HG02970 (cell line): Measurements from ENCODE around the gene TRPT1.

Source experiments
- ATAC-seq: cut with Tn5 transposase; IDR thresholded peaks from one replicate; pipeline ENCODE4 v1.9.1; 2021; ENCODE audit warnings: mild to moderate bottlenecking, moderate library complexity, moderate number of reproducible peaks; ENCODE audit not compliant: unreplicated experiment, low FRiP score

Gene TRPT1

DNA sequence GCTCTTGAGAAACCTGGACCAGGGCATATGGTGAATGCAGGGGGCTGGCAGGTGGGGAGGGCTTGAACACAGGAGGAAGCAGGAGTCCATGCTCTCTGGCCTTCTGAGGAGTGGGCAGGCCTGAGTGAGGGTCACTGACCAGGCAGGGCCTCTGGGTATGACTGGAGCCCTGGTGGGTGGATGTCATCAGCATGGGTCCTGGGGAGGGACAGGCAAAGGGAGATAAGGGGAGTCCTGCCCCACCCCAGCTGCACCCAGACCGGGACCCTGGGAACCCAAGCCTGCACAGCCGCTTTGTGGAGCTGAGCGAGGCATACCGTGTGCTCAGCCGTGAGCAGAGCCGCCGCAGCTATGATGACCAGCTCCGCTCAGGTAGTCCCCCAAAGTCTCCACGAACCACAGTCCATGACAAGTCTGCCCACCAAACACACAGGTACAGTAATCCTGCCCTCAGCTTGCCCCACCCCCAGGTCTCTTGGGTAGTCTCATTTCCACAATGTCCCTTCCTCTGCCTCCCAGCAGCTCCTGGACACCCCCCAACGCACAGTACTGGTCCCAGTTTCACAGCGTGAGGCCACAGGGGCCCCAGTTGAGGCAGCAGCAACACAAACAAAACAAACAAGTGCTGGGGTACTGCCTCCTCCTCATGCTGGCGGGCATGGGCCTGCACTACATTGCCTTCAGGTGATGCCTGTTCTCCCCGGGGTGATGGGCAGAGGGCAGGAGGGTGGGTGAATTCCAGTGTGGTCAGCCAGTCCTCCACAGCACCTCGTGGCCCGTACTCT lies 6.4 kb upstream of the TRPT1 start:
- no peak for ATAC-seq

DNA sequence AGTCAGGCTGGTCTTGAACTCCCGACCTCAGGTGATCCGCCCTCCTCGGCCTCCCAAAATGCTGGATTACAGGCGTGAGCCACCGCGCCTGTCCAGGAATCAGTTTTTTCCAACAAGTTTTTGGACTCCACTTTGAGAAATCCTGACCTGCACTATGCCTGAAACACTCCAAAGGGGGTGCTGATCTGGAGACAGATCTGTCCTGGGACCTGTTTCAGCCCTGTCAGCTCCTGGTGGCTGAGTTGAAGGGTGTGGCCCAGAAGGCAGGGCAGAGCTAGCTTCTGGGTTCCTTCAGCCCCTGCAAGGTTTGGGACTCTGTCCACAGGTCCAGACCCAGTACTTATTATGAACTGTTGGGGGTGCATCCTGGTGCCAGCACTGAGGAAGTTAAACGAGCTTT lies 5.6 kb upstream of the TRPT1 start:
- no peak for ATAC-seq

DNA sequence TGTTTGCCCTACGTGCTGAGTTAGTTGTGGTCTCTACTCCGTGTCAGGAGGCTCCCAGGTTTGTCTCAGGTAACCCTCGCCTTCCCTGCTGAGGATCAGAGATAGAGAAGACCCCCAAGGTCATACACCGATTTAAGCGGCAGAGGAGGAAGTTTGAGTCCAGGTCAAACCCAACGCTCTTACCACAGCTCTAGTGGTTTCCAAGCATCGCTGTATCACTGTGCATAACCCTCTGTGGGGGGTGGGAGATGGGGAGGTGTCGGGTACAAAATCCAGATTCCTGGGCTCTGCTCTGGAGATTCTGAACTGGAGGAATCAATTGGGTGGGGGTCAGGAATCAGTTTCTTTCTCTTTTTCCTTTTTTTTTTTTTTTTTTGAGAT lies 5.0 kb upstream of the TRPT1 start:
- no peak for ATAC-seq

DNA sequence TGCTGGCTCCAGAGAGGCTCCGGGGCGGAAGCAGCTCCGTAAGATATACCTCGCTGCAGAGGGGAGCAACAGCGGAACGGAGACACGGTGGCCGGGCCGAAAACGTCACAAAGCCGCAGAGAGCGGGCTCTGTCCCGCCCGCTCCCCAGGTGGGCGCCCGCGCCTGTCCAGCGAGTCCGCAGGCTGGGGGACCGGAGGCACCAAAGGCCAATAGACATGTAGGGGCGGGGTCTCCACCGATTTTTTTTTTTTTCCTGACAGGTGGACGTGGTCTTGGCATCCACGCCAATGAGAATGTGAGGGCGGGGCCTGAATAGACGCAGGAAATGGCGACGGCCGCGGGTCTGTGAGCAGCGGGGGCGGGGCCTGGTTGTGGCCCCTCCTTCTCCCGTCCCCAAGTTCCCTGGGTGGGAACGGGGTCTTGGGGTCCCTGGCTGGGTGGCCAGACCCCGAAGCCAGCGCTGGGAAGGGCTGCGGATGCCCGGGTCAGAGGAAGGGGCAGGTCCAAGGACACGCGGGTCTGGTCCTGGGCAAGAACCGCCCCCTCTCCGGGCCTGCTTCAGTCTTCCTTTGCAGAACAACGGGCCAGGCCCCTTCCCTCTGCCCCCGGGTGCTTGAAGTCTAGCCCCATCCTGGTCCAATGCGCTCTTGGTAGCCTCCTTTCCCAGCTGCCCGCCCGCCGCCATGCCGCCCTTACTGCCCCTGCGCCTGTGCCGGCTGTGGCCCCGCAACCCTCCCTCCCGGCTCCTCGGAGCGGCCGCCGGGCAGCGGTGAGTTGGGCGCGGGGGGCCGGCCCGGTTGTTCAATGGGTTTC lies 4.4 kb upstream of the TRPT1 start, which contains the start of gene DNAJC4:
DNAJC4 (plus strand) TSS at position 378 of the 814 bp plus-strand sequence; CDS start at position 685, 307 bp downstream.
- peak; percentile 40 for ATAC-seq

DNA sequence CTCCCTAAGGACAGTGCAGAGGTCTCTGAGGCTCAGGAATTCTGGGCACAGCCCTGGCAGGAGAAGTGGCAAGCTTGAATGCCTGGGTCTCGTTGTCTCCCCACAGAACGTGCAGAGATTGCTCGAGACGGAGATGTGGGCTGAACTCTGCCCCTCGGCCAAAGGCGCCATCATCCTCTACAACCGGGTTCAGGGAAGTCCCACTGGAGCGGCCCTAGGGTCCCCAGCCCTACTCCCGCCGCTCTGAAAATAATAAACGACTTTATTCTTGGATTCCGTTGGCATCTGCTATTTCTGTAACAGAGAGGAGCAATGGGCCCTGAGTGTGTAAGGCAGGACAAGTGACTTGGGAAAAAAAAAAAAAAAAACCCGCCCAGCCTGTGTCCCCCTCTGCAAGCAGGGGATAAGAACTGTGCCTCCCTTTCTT lies 3.8 kb upstream of the TRPT1 start:
- no peak for ATAC-seq

DNA sequence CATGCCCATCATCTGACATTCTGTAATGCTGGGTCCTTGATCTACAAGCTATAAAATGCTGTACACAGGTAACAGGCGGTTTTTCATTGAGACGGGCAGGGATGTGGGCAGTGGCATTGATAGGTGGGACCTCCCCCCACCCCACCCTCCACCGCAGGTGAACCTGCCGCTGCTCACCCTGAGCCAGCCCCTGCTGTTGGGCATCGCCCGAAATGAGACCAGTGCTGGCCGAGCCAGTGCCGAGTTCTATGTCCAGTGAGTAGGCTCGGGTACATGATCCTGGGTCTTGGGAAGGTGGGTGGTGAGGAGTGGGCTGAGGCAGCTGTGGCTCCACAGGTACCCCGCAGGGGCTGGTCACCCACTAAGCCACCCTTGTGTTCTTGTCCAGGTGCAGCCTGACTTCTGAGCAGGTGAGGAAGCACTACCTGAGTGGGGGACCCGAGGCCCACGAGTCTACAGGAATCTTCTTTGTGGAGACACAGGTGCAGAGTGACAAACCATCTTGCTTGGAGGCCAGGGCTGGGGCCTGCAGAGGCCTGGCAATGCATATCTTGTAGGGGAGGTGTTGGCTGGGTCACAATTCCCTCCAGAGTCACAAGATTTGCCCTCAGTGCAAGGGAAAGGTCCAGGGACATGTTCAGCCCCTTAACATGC lies 3.2 kb upstream of the TRPT1 start:
- no peak for ATAC-seq

DNA sequence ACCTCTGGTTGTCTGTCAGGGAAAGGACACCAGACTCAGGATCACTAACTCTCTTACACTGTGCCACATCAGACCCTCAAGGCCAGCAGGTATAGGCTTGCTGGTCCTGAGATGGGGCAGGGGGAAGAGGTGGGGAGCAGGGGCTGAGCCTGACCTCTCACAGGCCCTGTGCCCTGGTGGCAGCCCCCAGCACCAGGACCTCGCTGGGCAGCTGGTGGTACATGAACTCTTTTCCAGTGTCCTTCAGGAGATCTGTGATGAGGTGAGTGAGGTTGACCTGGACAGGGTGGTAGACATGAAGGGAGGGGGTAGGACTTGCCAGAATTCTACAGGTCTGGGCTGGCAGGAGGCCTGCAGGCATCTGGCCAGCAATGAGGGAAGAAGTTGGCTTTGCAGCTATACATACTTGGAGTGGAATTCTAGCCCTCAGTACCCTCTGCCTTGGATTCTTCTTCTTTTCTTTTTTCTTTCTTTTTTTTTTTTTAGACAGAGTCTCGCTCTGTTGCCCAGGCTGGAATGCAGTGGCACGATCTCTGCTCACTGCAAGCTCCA lies 1.5 kb upstream of the TRPT1 start:
- no peak for ATAC-seq

DNA sequence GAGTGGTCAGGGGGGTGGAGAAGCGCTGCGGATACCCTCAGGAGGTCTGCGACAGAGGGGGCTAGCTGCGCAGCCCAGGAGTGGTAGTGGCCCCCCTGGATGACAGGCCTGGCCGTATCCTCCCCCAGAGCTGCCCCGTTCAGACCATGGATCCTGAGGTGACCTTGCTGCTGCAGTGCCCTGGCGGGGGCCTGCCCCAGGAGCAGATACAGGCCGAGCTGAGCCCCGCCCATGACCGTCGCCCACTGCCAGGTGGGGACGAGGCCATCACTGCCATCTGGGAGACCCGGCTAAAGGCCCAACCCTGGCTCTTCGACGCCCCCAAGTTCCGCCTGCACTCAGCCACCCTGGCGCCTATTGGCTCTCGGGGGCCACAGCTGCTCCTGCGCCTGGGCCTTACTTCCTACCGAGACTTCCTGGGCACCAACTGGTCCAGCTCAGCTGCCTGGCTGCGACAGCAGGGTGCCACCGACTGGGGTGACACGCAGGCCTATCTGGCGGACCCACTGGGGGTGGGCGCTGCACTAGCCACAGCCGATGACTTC lies 593 bp upstream of the TRPT1 start:
- no peak for ATAC-seq

DNA sequence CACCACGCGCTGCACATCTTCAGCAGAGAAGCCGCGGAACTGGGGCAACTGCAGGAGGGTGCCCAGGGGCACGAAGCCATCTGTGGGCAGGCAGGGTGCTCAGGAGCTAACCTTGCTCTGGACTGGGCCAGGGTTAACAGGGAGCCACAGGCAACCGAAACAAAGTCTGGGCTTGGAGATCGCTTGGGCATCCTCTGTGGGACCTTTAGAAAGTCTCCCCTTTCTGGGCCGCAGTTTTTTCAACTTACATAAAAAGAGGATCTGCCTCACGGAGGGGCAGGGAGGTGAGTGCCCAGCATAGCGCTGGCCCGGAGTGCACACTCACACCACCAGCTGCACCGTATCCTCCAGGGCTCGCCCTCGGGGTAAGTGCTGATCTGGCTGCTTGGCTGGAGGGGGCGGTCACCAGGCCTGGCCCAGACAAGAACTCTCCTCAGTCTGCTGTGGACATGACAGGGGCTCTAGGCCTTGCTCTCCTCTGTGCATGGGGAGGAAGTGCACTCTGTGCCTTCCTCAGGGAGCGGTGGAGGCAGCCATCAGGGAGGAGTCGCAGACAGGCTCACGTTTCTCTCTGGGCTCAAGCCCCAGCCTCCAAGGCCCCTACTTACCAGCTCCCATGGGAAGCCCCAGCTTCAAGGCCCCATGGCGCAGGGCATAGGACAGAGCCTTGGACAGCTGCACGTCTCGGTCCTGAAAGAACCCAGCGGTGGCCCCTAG lies 937 bp downstream of the TRPT1 start:
- ATAC-seq = no peak

DNA sequence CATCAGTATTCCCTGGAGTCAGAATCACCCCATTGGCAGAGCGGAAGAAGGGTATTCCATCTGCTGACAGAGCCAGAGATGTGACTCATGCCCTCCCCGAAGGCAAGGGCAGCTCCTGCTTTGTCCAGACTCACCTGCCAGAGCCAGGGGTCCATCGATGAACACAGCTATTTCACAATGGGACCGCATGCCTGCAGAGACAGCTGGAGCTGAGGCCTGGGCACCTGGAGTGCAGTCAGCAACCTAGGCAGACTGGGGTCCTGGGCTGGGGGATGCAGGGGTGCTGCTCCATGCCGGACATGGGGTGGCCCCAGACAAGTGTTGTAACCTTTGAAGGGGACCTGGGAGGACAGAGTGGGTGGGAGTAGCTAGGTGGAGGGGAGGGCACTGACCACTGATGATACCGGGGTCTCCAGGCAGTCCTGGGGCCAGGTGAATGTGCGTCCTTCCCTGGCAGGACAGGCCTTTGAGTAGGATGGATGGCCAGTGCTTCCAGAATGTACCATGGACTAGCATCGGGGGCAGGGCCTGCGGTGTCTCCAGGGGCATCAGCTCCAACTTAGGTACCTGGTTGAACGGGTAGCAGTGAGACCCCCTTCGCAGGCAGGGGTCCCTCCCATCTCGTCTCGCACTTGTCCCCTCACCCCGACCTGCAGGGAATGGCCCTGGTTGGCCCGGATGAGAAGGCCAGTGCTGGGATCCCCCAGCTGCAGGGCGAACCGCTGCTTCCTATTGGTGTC lies 1.7 kb downstream of the TRPT1 start:
- ATAC-seq = no peak

DNA sequence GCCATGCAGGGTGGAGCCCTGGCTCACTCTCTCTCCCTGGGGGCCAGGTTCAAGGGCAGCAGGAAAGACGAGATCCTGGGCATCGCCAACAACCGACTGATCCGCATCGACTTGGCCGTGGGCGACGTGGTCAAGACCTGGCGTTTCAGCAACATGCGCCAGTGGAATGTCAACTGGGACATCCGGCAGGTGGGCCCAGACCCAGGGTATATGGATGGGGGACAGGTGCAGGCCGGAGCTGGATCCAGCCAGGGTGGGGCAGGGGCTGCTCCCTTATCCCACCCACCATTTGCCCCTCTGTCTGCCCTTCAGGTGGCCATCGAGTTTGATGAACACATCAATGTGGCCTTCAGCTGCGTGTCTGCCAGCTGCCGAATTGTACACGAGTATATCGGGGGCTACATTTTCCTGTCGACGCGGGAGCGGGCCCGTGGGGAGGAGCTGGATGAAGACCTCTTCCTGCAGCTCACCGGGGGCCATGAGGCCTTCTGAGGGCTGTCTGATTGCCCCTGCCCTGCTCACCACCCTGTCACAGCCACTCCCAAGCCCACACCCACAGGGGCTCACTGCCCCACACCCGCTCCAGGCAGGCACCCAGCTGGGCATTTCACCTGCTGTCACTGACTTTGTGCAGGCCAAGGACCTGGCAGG lies 2.9 kb downstream of the TRPT1 start:
- no peak for ATAC-seq

DNA sequence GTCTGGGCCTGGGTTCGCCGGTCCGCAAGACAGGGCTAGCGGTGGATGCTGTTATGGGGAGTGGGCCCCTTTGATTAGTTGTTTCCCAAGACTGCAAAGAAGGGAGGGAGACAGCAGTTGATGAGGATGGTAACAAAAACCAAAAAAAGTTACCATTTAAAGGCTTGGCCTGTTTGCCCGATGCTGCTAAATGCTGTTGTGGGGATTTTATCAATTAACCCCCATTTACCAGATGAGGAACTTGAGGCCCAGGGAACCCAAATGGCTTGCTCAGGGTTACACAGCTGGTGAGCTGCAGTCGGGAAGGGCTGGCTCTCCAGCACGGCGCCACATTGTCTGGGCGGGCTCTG lies 3.4 kb downstream of the TRPT1 start:
- no peak for ATAC-seq

DNA sequence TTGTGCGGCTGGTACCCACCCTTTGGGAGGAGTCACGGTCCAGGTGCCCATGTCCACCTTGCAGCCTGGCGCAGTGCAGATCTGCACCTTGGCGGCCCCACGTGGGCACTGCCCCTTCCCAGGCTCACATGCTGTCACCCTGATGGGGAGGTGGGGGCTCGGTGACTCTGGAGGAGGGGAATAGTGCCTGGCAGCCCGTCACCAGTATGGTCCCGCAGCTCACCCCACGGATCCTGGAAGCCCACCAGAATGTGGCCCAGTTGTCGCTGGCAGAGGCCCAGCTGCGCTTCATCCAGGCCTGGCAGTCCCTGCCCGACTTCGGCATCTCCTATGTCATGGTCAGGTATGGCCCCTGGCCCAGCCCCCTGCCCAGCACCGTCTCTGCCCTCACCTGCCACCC lies 5.2 kb downstream of the TRPT1 start:
- no peak for ATAC-seq

DNA sequence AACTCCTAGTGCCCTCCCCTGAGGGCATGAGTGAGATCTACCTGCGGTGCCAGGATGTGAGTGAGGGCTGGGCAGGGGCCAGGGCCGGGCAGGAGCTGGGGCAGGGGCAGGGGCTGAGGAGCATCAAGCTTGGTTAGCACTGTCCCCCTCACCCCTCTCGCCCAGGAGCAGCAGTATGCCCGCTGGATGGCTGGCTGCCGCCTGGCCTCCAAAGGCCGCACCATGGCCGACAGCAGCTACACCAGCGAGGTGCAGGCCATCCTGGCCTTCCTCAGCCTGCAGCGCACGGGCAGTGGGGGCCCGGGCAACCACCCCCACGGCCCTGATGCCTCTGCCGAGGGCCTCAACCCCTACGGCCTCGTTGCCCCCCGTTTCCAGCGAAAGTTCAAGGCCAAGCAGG lies 5.7 kb downstream of the TRPT1 start:
- ATAC-seq = no peak

DNA sequence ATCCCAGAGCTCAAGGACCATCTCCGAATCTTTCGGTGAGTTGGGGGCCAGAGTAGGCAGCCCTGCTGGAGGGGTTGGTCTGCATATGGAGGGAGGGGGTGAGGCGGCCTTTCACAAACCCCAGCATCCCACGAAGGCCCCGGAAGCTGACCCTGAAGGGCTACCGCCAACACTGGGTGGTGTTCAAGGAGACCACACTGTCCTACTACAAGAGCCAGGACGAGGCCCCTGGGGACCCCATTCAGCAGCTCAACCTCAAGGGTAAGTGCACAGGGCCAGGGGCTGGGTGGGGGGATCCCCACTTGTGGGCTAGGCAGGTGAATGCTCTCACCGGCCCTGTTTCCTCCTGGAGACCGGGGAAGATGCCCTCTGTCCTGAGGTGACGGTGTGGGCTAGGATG lies 6.2 kb downstream of the TRPT1 start:
- no peak for ATAC-seq

DNA sequence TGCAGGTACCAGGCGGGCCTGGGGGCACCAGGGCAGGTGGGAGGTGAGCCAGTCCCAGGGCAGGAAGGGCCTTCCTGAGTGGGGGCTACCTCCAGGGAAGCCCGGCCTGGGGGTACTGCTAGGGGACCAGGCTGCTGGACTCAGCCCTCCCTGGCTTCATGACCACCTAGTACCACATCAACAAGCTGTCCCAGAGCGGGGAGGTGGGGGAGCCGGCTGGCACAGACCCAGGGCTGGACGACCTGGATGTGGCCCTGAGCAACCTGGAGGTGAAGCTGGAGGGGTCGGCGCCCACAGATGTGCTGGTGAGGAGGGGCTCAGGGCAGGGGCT lies 6.7 kb downstream of the TRPT1 start:
- ATAC-seq = no peak

DNA sequence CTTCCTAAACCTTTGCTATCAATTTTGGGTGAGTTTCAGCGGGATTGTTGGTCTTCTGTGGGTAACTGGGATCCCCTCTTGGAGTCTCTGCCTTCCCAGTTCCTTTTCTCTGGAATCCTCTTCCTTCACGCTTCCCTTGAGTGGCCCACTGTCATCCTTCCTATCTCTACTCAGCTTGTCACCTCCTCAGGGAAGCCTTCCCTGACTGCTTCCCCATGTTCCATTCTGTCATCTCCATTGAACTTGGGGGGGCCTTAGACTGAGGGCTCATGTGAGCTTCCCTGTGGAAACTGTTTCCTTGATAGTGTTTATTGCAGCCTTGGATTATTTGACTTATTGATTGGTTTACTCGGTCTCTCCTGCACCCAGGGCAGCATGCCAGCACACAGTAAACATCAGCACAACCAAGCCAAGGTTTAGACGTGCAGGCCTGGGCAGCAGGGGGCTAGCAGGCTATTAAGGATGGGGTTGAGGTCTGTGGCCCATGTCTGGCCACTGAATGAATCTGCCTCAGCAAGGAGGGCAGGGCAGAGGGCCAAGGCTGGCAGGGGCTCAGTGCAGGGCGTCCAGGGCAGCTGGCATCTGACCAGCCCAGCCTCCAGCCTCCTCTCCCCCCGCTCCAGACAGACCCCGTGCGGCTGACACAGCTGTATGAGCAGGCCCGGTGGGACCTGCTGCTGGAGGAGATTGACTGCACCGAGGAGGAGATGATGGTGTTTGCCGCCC lies 7.2 kb downstream of the TRPT1 start:
- ATAC-seq = no peak

DNA sequence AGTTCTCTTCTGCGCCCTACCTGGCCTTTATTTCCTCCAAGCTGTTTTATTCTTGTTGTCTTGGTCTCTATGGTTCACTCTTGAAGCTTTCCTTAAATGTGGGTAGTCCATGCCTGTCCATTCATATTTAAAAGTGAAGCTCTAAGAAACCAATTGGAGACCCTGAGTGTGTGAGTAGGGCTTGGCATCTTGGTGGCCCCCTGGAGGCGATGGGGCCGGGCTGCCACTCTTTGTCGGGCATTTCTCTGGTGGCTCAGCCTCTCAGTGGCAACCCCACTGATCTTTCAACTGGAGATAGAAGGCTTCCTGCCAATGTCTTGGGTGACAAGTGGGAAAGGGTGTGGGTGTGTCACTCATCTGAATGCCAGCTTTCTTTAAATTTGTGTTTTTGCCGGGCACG lies 9.1 kb downstream of the TRPT1 start:
- ATAC-seq = no peak
